Measurements from ENCODE around the gene STK33.

Gene STK33

GRCh38 chr11:8389029-8389996, 204.7 kb downstream of the STK33 start:
- TF ChIP-seq, protein P1, sequence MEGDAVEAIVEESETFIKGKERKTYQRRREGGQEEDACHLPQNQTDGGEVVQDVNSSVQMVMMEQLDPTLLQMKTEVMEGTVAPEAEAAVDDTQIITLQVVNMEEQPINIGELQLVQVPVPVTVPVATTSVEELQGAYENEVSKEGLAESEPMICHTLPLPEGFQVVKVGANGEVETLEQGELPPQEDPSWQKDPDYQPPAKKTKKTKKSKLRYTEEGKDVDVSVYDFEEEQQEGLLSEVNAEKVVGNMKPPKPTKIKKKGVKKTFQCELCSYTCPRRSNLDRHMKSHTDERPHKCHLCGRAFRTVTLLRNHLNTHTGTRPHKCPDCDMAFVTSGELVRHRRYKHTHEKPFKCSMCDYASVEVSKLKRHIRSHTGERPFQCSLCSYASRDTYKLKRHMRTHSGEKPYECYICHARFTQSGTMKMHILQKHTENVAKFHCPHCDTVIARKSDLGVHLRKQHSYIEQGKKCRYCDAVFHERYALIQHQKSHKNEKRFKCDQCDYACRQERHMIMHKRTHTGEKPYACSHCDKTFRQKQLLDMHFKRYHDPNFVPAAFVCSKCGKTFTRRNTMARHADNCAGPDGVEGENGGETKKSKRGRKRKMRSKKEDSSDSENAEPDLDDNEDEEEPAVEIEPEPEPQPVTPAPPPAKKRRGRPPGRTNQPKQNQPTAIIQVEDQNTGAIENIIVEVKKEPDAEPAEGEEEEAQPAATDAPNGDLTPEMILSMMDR (IDR thresholded peaks at IDR 0.05; ENCODE audit: unreplicated experiment in 3 of 3), result no peak
- Mint-ChIP-seq H3K4me3 (no peak overlapping the region), H3K9me3 (no peaks in the 10 kb centered on the region)

DNA sequence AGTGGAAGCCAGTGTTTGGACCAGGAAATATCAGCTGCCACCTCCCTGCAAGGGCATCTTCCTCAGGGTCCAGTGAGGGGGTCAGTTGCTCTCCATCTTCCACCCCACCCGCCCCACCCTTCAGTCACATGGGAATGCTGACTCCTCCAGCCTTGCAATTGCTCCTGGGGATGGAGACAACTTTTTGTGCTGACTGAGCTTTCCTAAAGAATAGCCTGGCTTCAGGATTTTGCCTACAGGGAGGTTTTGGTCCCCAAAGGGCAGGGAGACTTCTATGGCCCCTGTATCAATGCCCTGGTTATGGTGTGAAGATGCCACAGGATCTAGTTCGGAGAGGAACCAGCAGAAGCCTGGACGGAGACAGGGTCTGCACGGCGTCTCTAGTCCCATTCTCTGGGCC, 206.3 kb downstream of the STK33 start:
- H3K4me1 Mint-ChIP-seq, result peaks cover 27% of the 10 kb centered on the region
- H3K27ac Mint-ChIP-seq, result no peak overlapping the region
- no peaks in the 10 kb centered on the region for H3K9me3 Mint-ChIP-seq
- no peaks in the 10 kb centered on the region for H3K36me3 Mint-ChIP-seq (ENCODE audit: low read depth)
- H3K27me3 Mint-ChIP-seq (ENCODE audit: low read depth), result no peaks in the 10 kb centered on the region
- TF ChIP-seq, protein P1 (IDR thresholded peaks at IDR 0.05; ENCODE audit: unreplicated experiment in 3 of 3), result no peak
- H3K4me3 Mint-ChIP-seq, result no peak overlapping the region

More at GRCh38 chr11:8389029-8389996, 204.7 kb downstream of the STK33 start:
- Mint-ChIP-seq H3K36me3 (ENCODE audit: low read depth) (no peaks in the 10 kb centered on the region), H3K27me3 (ENCODE audit: low read depth) (no peaks in the 10 kb centered on the region), H3K4me1 (peaks cover 27% of the 10 kb centered on the region), H3K27ac (peak overlapping the region in 2 of 3 experiments; percentile 26 to 84)

GRCh38 chr11:8387141-8387540, 206.9 kb downstream of the STK33 start:
- Mint-ChIP-seq H3K4me3 (no peak overlapping the region), H3K27ac (no peak overlapping the region), H3K27me3 (ENCODE audit: low read depth) (no peaks in the 10 kb centered on the region), H3K4me1 (peaks cover 27% of the 10 kb centered on the region), H3K36me3 (ENCODE audit: low read depth) (no peaks in the 10 kb centered on the region), H3K9me3 (no peaks in the 10 kb centered on the region)
- TF ChIP-seq, protein P1 (IDR thresholded peaks at IDR 0.05; ENCODE audit: unreplicated experiment in 3 of 3), result no peak

GRCh38 chr11:8386134-8386864, 207.7 kb downstream of the STK33 start:
- TF ChIP-seq, protein P1 (IDR thresholded peaks at IDR 0.05; ENCODE audit: unreplicated experiment in 3 of 3), result no peak
- Mint-ChIP-seq H3K9me3 (no peaks in the 10 kb centered on the region), H3K4me1 (peaks cover 27% of the 10 kb centered on the region), H3K27me3 (ENCODE audit: low read depth) (peaks cover 4% of the 10 kb centered on the region), H3K4me3 (no peak overlapping the region), H3K27ac (no peak overlapping the region), H3K36me3 (ENCODE audit: low read depth) (no peaks in the 10 kb centered on the region)

GRCh38 chr11:8384199-8384821, 209.7 kb downstream of the STK33 start:
- peaks cover 3% of the 10 kb centered on the region for H3K9me3 Mint-ChIP-seq
- peaks cover 17% of the 10 kb centered on the region for H3K4me1 Mint-ChIP-seq
- H3K36me3 Mint-ChIP-seq (ENCODE audit: low read depth), result peaks cover 3% of the 10 kb centered on the region
- peak overlapping the region; percentile 13 to 48 (median 35) for H3K27ac Mint-ChIP-seq
- peaks cover 4% of the 10 kb centered on the region for H3K27me3 Mint-ChIP-seq (ENCODE audit: low read depth)
- peak overlapping the region in 1 of 3 experiments; percentile 4 for H3K4me3 Mint-ChIP-seq
- TF ChIP-seq, protein P1 (IDR thresholded peaks at IDR 0.05; ENCODE audit: unreplicated experiment in 3 of 3), result peak in 1 of 3 experiments; percentile 31
